Stimulated activated CD4-positive, alpha-beta T cell treated with anti-CD3 and anti-CD28 coated beads, Interleukin-12 subunit alpha, Interleukin-12 subunit beta, amount 100 ng/mL, for 24 hours (primary cell): ENCODE measurements around the gene BACH2.
"Not testable (repeated sequence)": the region's sequence is repeated elsewhere in the genome, so short reads cannot be mapped to it uniquely, and the experiment has no call there.

Experiments used
- DNase-seq, 2 experiments: peaks; one replicate each; pipeline ENCODE4 v3.0.0-alpha.2; 2020; ENCODE audit warnings: low read depth in 2 of 2

The BACH2 gene

DNA sequence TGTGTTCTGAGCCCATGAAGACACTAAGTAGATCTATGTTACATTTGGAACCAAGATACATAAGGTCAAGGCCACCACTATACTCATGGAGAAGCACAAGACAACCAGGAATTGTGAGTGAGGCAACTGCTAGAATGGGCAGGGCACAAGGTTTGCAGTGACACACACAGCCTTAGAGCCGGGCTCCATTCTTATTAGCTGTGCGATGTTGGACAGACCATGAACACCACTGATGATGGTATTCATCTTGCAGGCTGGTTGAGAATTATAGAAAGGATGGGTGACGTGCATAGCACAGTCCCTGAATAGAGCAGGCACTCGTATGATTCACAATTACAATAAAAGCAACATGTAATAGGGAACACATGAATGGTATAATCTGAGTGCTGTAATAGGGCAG, 229.9 kb downstream of the BACH2 start:
- DNase-seq = no peak

DNA sequence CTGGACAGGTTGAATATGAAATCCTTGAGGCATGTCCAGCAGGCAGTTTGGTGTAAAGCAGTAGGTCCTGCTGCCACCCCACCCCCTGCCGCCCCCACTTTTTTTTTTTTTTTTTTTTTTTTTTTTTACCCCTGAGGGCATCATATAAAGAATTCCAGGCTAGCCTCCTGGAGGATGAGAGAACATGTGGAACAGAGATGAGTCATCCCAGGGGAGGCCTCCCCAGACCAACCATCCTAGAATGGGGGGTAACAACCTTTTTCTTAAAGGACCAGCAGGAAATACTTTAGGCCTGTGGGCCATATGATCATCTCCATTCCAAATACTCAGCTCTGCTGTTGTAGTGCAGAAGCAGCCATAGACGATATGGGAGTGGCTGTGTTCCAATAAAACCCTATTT, 231.5 kb downstream of the BACH2 start:
- no peak for DNase-seq

DNA sequence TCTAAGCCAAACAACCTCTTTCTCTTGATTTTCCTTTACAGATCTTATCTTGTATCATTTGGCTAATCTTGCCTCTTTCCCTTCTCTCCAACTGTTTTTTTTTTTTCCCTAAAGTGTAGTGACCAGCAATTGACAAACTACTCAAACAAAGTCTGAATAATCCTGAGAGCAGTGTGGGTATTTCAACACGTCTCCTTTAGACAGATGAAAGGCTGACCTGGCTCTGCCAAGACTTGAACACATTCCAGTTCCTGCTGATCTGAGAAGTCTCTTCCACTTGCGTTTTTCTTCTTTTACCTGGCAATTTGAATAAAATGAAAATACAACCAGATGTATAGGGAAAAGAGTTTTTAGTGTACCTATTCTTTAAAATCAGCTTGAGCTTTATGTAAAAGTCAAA, 234.0 kb downstream of the BACH2 start:
- DNase-seq = no peak

DNA sequence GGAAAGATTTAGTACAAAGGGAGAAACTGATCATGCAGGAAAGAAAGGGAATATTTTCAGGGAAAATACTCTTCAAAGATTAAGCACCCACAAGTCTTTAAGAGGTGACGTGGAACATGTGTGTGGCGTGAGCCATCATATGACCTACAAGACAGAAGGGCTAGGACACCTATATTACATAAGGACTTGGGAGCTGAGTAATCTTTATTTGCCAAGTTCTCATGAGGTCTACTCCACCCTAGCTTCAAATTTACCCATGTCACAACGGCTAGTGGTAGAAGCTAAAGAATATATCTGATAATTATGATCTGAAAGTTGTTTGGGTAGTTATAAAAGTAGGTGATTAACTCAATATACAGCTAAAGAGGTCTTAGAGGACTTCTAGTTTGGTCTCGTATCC, 234.6 kb downstream of the BACH2 start:
- no peak for DNase-seq

DNA sequence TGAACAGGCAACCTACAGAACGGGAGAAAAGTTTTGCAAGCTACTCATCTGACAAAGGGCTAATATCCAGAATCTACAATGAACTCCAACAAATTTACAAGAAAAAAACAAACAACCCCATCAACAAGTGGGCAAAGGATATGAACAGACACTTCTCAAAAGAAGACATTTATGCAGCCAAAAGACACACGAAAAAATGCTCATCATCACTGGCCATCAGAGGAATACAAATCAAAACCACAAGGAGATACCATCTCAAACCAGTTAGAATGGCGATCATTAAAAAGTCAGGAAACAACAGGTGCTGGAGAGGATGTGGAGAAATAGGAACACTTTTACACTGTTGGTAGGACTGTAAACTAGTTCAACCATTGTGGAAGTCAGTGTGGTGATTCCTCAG, 237.5 kb downstream of the BACH2 start:
- DNase-seq = not testable (repeated sequence)

DNA sequence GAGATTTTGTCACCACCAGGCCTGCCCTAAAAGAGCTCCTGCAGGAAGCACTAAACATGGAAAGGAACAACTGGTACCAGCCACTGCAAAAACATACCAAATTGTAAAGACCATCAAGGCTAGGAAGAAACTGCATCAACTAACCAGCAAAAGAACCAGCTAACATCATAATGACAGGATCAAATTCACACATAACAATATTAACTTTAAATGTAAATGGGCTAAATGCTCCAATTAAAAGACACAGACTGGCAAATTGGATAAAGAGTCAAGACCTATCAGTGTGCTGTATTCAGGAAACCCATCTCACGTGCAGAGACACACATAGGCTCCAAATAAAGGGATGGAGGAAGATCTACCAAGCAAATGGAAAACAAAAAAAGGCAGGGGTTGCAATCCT, 240.7 kb downstream of the BACH2 start:
- not testable (repeated sequence) for DNase-seq

DNA sequence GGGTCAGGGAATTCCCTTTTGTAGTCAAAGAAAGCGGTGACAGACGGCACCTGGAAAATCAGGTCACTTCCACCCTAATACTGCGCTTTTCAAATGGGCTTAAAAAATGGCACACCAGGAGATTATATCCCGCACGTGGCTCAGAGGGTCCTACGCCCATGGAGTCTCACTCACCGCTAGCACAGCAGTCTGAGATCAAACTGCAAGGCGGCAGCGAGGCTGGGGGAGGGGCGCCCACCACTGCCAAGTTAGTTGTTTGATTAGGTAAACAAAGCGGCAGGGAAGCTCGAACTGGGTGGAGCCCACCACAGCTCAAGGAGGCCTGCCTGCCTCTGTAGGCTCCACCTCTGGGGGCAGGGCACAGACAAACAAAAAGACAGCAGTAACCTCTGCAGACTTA, 242.4 kb downstream of the BACH2 start:
- DNase-seq = not testable (repeated sequence)

DNA sequence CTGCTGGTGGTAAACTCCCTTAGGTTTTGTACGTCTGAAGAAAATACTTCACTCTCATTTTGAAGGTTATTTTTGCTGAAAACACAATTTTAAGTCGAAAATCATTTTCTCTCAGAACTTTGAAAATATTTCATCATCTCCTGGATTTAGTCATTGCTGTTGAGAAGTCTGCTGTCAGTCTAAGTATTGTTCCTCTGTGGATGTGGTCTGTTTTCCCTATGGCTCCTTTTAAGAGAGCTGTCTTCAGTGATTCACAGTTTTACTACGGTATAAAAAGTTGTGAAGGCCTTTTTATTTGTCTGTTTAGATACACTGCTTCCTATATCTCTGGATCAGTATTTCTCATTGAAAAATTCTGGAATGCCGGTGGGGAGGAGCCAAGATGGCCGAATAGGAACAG, 243.0 kb downstream of the BACH2 start:
- no peak for DNase-seq

DNA sequence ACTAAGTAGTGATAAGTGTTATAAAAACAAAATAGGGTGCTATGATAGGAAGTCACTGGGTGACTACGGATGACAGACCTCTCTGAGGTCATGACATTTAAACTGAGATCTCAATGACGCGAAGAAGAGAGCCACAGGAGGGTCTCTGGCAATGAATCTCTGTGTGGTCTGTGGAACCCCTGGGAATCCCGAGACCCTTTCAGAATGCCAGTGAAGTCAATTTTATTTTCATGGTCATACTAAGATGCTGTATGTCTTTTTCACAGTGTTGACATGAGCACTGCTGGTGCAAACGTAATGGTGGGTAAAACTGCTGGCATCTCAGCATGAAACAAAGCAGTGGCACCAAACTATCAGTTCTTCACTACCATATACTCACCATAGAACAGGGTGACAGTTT, 247.3 kb downstream of the BACH2 start:
- no peak for DNase-seq

DNA sequence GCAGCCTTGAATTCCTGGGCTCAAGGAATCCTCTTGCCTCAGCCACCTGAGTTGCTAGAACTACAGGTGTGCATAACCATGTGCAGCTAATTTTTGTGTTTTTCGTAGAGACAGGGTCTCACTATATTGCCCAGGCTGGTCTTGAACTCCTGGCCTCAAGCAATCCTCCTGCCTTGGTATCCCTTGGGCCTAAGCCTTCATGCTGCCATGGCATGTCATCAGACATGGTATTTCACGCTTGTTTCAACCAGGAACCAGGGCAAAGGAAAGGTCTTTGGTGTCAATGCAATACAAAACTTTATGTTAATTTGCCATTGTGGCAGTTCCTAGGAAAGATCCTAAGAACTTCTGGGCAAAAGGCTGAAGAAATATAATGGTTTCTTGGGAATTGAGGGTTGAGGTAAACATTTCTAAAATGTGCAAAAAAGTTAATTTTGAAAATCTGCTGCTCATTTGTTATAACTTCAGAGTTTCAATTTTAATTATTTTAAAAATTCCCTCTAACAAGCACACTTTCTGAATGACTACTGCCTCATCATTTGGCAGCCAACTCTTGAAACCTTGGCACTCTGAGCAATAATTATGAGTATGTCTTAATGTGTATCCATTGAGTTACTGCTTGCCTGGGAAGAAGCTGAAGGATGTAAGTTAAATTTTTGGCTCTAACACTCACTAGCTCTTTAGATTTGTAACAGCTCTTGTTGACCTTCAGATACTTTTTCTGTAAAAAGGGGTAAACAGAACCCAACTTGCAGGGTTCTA, 248.3 kb downstream of the BACH2 start:
- no peak for DNase-seq

DNA sequence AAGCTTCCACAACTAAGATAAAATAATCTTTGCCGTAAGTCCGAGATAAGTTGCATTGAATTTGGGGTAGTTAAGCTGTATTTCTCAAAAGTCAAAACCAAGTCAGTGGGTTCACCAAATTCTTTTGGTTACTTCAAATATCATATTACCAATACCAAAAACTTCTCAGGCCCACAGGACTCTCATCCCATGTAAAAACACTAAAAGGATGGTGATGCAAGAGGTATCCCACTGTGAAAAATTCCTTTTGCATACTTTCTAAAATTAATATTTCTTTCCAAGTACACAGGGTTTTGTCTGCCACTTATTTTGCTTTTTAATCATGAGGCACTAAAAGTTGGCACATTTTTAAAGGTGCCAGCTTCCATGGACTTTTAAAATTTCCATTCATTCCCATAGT, 251.1 kb downstream of the BACH2 start:
- no peak for DNase-seq

DNA sequence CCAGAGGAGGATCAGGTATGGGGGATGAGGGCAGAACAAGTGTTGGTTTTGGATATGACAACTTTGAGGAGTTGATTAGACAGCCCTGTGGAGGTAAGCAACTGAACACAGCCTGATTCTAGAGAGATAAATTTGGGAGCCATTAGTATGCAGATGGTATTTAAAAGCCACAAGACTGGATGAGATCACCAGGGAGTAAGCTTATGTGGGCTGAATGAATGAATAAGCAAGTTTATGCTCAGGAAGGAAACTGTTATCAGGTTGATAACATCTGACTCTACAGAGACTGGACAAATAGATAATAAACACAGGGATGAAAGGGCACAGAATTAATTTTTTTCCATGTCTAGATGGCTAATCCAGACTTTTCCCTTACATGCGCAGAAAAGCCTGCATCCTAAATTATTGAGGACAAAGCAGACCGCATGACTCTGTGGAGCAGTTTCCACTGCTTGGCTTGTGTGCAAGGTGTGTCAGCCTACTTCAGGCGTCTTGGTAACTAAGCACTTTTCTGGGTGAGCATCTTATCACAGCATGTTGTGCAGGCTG, 251.7 kb downstream of the BACH2 start:
- DNase-seq = no peak

DNA sequence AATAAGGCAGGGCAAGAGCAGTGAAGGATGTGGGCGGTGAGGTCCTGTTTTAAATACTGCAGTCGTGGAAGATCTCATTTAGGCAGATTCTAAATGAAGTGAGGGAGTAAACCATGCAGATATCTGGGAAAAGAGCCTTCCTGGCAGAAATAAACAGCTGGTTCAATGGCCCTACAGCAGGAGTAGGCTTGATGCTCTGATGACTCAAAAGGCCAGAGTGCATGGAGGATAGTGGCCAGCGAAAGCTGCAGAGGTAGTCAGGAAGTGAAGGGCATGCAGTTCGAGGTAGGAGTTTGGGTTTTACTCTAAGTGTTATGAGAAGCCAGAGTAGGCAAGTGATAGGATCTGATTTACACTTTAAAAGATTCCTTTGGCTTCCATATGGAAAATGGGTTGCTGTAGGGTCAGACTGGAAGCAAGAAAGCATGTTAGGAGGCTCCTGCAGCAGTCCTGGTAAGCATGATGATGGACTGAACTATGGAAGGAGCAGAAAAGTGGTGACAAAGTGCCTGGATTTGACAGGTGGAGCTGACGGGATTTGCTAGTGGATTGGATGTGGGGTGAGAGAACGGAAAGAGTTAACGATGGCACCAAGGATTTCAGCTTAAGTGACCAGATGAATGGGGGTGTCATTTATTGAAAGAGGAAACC, 252.3 kb downstream of the BACH2 start:
- DNase-seq = no peak

DNA sequence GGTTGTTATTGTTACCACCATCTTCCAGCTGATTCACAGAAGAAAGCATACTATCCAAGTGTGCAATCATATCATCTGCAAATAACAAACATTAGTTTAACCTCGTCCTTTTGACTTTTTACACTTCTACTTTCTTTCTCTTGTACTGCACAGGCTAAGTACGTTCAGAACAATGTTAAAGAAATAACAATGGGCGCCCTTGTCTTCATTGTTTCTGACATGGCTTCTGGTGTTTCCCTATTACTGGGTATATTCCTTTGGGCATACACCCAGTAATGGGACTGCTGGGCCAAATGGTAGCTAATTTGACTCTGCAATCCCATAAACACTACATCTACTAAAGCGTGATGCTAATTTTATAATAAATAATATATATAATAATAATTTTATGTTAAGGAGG, 255.7 kb downstream of the BACH2 start:
- no peak for DNase-seq

DNA sequence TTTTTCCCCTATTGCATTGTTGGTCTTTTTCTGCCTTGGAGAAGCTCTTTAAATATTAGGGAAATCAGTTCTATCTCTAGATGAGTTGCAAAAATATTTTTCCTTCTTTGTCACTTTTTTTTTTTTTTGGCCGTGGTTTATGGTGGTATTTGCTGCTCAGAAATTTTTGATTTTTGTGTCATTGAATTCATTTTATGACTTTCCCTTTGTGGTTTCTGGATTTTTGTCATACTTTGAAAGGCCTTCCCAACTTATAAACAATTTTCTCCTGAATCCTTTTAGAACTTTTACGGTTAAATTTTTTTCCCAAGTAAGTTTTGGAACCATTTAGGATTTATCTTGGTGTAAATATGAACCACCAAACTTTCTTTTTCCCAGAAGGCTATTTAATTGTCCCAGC, 256.7 kb downstream of the BACH2 start:
- DNase-seq = no peak

DNA sequence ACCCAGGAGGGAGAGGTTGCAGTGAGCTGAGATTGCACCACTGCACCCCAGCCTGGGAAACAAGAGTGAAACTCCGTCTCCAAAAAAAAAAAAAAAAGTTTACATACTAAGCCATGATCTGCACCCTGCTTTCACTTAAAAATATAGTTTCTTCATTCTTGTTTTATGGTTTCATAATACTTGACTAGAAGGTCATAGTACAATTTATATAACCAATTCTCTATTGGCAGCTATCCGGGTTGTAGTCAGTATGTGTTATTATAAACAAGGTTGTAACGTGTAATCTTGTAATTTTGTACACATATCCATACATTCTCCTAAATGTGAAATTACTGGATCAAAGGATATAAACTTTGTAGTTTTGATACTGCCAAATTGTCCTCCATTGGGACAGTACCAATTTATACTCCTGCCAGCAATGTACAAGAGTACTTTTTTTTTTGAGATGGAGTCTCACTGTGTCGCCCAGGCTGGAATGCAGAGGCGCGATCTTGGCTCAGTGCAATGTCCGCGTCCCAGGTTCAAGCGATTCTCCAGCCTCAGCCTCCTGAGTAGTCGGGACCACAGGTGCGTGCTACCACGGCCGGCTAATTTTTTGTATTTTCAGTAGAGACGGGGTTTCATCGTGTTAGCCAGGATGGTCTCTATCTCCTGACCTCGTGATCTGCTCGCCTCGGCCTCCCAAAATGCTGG, 257.5 kb downstream of the BACH2 start:
- no peak for DNase-seq

DNA sequence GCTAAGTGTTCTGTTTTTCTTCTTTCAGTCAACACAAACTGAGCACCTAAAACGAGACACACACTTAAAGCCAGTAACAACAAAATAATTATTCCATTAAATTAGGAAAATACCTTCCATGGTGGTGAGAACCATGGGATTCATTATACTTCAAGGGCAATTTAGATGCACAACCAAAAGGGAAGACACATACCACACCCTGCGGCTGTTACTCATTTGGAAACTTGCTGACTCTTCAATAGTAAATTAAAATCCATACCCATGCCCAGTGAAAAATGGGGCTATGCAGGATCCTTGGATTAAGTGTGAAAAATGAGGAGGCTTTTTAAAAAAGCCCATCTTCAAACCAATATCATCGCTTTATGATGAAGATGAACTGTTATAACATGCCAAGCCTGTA, 259.7 kb downstream of the BACH2 start:
- no peak for DNase-seq

DNA sequence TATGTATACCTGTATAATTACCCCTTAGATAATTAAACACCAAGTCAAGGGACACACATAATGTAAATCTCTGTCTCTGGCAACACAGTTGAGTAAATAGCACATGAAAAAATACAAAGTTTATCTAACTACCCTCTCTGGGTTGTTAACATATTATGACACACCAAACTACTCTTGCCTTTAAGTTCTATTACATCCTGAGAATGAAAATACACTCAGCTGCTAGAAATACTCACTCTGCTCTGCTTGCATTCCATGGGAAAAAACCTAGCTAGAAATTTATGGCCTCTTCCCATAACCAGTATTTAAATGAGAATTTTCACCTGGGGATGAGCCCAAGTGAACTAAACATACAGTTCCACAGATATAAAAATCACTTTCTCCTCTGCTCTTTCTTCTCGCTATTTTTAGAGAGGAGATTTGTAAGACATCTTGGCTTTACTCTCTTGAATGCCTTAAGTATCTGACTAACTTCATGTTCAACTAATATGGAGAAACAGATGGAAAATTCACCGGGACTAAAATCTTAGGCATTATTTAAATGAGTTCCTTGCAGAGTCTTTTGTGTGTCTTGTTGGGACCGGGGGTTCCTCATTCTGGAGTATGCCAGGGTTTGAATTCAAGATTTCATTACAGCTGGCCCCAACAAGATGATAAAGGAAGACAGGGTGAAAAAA, 261.5 kb downstream of the BACH2 start:
- DNase-seq = no peak

DNA sequence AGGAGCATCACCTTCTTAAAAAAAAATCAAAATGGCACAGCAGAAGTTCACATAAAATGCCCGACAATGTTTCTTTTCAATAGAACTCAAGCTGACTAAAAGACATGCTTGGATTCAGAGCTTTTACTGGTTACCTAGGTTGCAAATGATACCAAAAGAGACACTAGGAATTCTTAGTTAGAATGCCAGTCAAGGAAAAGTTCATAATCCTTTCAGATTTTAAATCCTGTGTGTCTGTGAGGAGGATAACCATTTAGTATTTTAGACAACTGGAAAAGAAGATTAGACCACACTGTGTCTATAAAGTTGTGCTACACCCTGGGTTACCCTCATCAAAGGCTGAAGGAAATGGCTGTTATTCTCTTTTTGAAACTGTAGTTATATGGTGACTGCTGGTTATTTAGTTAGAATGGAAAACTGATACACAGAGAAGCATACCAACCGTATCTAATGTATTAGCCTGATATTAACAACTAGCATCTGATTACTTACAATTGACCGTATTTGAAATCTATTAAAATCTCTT, 262.8 kb downstream of the BACH2 start:
- DNase-seq = no peak

DNA sequence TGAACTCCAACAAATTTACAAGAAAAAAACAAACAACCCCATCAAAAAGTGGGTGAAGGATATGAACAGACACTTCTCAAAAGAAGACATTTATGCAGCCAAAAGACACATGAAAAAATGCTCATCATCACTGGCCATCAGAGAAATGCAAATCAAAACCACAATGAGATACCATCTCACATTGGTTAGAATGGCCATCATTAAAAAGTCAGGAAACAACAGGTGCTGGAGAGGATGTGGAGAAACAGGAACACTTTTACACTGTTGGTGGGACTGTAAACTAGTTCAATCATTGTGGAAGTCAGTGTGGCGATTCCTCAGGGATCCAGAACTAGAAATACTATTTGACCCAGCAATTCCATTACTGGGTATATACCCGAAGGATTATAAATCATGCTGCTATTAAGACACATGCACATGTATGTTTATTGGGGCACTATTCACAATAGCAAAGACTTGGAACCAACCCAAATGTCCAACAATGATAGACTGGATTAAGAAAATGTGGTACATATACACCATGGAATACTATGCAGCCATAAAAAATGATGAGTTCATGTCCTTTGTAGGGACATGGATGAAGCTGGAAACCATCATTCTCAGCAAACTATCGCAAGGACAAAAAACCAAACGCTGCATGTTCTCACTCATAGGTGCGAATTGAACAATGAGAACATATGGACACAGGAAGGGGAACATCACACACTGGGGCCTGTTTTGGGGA, 264.0 kb downstream of the BACH2 start:
- DNase-seq = not testable (repeated sequence)

DNA sequence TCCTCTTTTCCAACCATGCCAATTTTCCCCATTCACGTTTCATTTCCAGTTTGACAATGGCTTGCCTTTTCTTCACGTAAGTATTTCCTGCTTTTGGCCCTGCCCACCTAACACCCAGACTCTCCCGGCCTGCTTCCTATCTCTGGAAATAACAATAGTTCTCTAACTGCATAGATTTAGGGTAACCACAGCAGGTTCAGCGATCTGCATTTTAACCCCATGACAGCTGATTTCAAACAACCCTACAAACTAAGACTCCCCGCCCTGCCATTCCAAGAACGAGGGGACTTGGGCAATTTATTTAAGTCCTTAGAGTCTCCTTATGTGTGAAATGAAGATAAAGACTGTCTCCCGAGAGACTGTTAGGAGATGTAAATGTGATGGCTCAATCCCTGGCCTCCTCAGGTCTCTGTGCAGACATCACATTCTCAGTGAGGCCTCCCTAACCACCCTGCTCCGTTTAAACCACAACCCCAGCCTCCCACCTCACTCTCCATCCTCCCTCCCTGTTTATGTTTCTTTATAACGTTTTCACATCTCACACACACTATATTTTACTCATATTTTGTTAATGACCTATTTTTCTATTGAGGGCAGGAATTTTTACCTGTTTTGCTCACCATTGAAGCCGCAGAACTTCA, 267.5 kb downstream of the BACH2 start:
- no peak for DNase-seq
